Karpas-422 (cell line): Measurements from ENCODE around the gene GNAO1. TPM values are rescaled to one million over a fixed set of nuclear protein-coding genes. Genes with fewer than 3 reads are reported as not detected.
A peak's percentile ranks its signal among the peaks of the same experiment; 100 is the strongest.

ENCODE experiments used
- DNase-seq: peaks from one replicate; pipeline ENCODE4 v3.0.0-alpha.2; 2015
- H2AFZ ChIP-seq: fragments of 200-600 bp; sonication (generic); 2 replicates; pipeline ENCODE4 v1.6.1; 2014; ENCODE audit warnings: antibody characterized with exemption, low read length, mixed read lengths
- H3K27ac ChIP-seq: fragments of 200-600 bp; sonication (generic); 2 replicates; pipeline ENCODE4 v1.5.1; 2014; ENCODE audit warnings: mild to moderate bottlenecking, low read length, moderate library complexity
- H3K27me3 ChIP-seq: fragments of 200-600 bp; sonication (generic); 2 replicates; pipeline ENCODE4 v1.6.1; 2014; ENCODE audit warnings: low read length, mixed read lengths
- H3K36me3 ChIP-seq: fragments of 200-600 bp; sonication (generic); 2 replicates; pipeline ENCODE4 v1.6.1; 2014; ENCODE audit warnings: low read length, mixed read lengths; ENCODE audit not compliant: insufficient read depth
- H3K4me1 ChIP-seq: fragments of 200-600 bp; sonication (generic); 2 replicates; pipeline ENCODE4 v1.6.1; 2014; ENCODE audit warnings: mild to moderate bottlenecking, low read length, mixed read lengths
- H3K4me2 ChIP-seq: fragments of 200-600 bp; sonication (generic); 2 replicates; pipeline ENCODE4 v1.6.1; 2014; ENCODE audit warnings: low read length, low read depth, mild to moderate bottlenecking; ENCODE audit not compliant: poor library complexity, severe bottlenecking
- H3K4me3 ChIP-seq: fragments of 200-600 bp; sonication (generic); 2 replicates; pipeline ENCODE4 v1.5.1; 2014; ENCODE audit warnings: mild to moderate bottlenecking, antibody characterized with exemption, low read length, mixed read lengths
- H3K79me2 ChIP-seq: fragments of 200-600 bp; sonication (generic); 2 replicates; pipeline ENCODE4 v1.6.1; 2014; ENCODE audit warnings: mild to moderate bottlenecking, low read length, mixed read lengths
- H3K9ac ChIP-seq: fragments of 200-600 bp; sonication (generic); 2 replicates; pipeline ENCODE4 v1.6.0; 2014; ENCODE audit warnings: low read length
- H3K9me2 ChIP-seq: fragments of 200-600 bp; sonication (generic), shearing (Covaris generic); replicated peaks from 2 replicates; pipeline ENCODE4 v1.6.0; 2014; ENCODE audit warnings: mild to moderate bottlenecking, low read length, moderate library complexity; ENCODE audit not compliant: insufficient read depth
- H3K9me3 ChIP-seq: fragments of 300-700, 200-600 bp; sonication (generic); 2 replicates; pipeline ENCODE4 v1.6.1; 2014; ENCODE audit warnings: low read length, mixed read lengths
- H4K20me1 ChIP-seq: fragments of 200-600 bp; sonication (generic); 2 replicates; pipeline ENCODE4 v1.6.1; 2014; ENCODE audit warnings: mild to moderate bottlenecking, antibody characterized with exemption, low read length, low read depth; ENCODE audit not compliant: insufficient read depth
- total RNA-seq: library from RNA; depleted of rRNA; stranded (reverse); fragments of >200 nt; shearing (Covaris generic); gene quantifications from 2 replicates; pipeline ENCODE4 v1.2.3, GENCODE V29; 2014; ENCODE audit warnings: low replicate concordance

GNAO1 gene
- total RNA-seq, 1 experiment from 2014 or later: 2.3 TPM

GRCh38 chr16:56192986-56193945, 2.0 kb downstream of the GNAO1 start:
- Histone ChIP-seq H3K4me2 (peak overlapping the region; percentile 74), H3K36me3 (no peaks in the 10 kb centered on the region), H4K20me1 (no peaks in the 10 kb centered on the region), H3K27me3 (no peaks in the 10 kb centered on the region), H3K9me2 (no peaks in the 10 kb centered on the region), H3K9me3 (no peaks in the 10 kb centered on the region), H3K9ac (no peak overlapping the region), H3K27ac (no peak overlapping the region), H3K4me3 (peak overlapping the region; percentile 75; the same call in 1 of the 2 replicates), H2AFZ (no peak overlapping the region), H3K4me1 (peaks cover 47% of the 10 kb centered on the region), H3K79me2 (no peaks in the 10 kb centered on the region)
- DNase-seq: no peak

GRCh38 chr16:56193951-56194726, 2.9 kb downstream of the GNAO1 start:
- no peaks in the 10 kb centered on the region for H3K9me3 ChIP-seq
- H3K9ac ChIP-seq: no peak overlapping the region
- H4K20me1 ChIP-seq: no peaks in the 10 kb centered on the region
- H3K9me2 ChIP-seq: no peaks in the 10 kb centered on the region
- H3K4me3 ChIP-seq: no peak overlapping the region
- no peaks in the 10 kb centered on the region for H3K27me3 ChIP-seq
- peak; percentile 73 for DNase-seq
- peaks cover 42% of the 10 kb centered on the region for H3K4me1 ChIP-seq
- no peak overlapping the region for H3K27ac ChIP-seq
- H2AFZ ChIP-seq: no peak overlapping the region
- no peaks in the 10 kb centered on the region for H3K36me3 ChIP-seq
- peak overlapping the region; percentile 21 for H3K4me2 ChIP-seq
- no peaks in the 10 kb centered on the region for H3K79me2 ChIP-seq

- no peak overlapping the region for H3K4me3 ChIP-seq
- no peaks in the 10 kb centered on the region for H4K20me1 ChIP-seq
- H3K79me2 ChIP-seq: no peaks in the 10 kb centered on the region
- no peaks in the 10 kb centered on the region for H3K9me2 ChIP-seq
- no peak for DNase-seq
- no peaks in the 10 kb centered on the region for H3K27me3 ChIP-seq
- no peaks in the 10 kb centered on the region for H3K9me3 ChIP-seq
- H3K4me2 ChIP-seq: no peak overlapping the region
- no peaks in the 10 kb centered on the region for H3K36me3 ChIP-seq
- no peak overlapping the region for H3K27ac ChIP-seq
- no peak overlapping the region for H2AFZ ChIP-seq
- no peak overlapping the region for H3K9ac ChIP-seq
- peaks cover 32% of the 10 kb centered on the region for H3K4me1 ChIP-seq
Observed at GRCh38 chr16:56195151-56195550, 3.9 kb downstream of the GNAO1 start.

GRCh38 chr16:56196381-56196780, 5.1 kb downstream of the GNAO1 start:
- Histone ChIP-seq H3K9ac (no peak overlapping the region), H3K9me2 (no peaks in the 10 kb centered on the region), H3K9me3 (no peaks in the 10 kb centered on the region), H2AFZ (no peak overlapping the region), H3K79me2 (no peaks in the 10 kb centered on the region), H3K27me3 (no peaks in the 10 kb centered on the region), H4K20me1 (no peaks in the 10 kb centered on the region), H3K36me3 (no peaks in the 10 kb centered on the region), H3K4me3 (no peak overlapping the region), H3K27ac (no peak overlapping the region), H3K4me2 (no peak overlapping the region), H3K4me1 (peaks cover 25% of the 10 kb centered on the region)
- DNase-seq: no peak

GRCh38 chr16:56197192-56197992, 6.1 kb downstream of the GNAO1 start:
- no peaks in the 10 kb centered on the region for H3K9me3 ChIP-seq
- H4K20me1 ChIP-seq: no peaks in the 10 kb centered on the region
- H3K4me2 ChIP-seq: no peak overlapping the region
- DNase-seq: no peak
- H3K79me2 ChIP-seq: no peaks in the 10 kb centered on the region
- H3K27me3 ChIP-seq: no peaks in the 10 kb centered on the region
- no peak overlapping the region for H3K9ac ChIP-seq
- H3K9me2 ChIP-seq: no peaks in the 10 kb centered on the region
- H2AFZ ChIP-seq: no peak overlapping the region
- no peak overlapping the region; the same call in 1 of the 2 replicates for H3K27ac ChIP-seq
- no peaks in the 10 kb centered on the region for H3K36me3 ChIP-seq
- peaks cover 23% of the 10 kb centered on the region for H3K4me1 ChIP-seq
- H3K4me3 ChIP-seq: no peak overlapping the region

- Histone ChIP-seq H3K79me2 (no peaks in the 10 kb centered on the region), H3K4me1 (peaks cover 22% of the 10 kb centered on the region), H3K4me2 (no peak overlapping the region), H4K20me1 (no peaks in the 10 kb centered on the region), H3K9ac (no peak overlapping the region), H3K27ac (no peak overlapping the region; the same call in 1 of the 2 replicates), H3K9me3 (no peaks in the 10 kb centered on the region), H3K9me2 (no peaks in the 10 kb centered on the region), H3K36me3 (no peaks in the 10 kb centered on the region), H3K27me3 (no peaks in the 10 kb centered on the region), H2AFZ (no peak overlapping the region), H3K4me3 (no peak overlapping the region)
- no peak for DNase-seq
Observed at GRCh38 chr16:56198006-56198754, 6.9 kb downstream of the GNAO1 start.

- Histone ChIP-seq H3K27ac (no peak overlapping the region), H3K4me3 (no peak overlapping the region), H4K20me1 (no peaks in the 10 kb centered on the region), H3K36me3 (no peaks in the 10 kb centered on the region), H2AFZ (no peak overlapping the region), H3K4me2 (no peak overlapping the region), H3K79me2 (no peaks in the 10 kb centered on the region), H3K4me1 (peaks cover 22% of the 10 kb centered on the region), H3K9me2 (no peaks in the 10 kb centered on the region), H3K27me3 (no peaks in the 10 kb centered on the region), H3K9ac (no peak overlapping the region), H3K9me3 (0 out of 2 replicates have a peak, but pooled peaks cover 5% of the 10 kb centered on the region)
- no peak for DNase-seq
Observed at GRCh38 chr16:56198755-56199114, 7.4 kb downstream of the GNAO1 start.
